HEK293 (cell line): ENCODE data around the gene AGAP1.
A peak's percentile ranks its signal among the peaks of the same experiment; 100 is the strongest.

Source experiments
- CTCF ChIA-PET: fragments of 350-600 bp; formaldehyde crosslinking; extraction: SDS; loops from one replicate; lab custom pipeline; 2021; ENCODE audit warnings: antibody characterized with exemption; lab: Yijun Ruan, JAX
- POLR2A ChIA-PET: fragments of 300-600 bp; formaldehyde crosslinking; extraction: SDS; loops from one replicate; lab custom pipeline; 2020; ENCODE audit warnings: antibody characterized with exemption, inconsistent platforms; lab: Yijun Ruan, JAX
- H3K27ac ChIP-seq: fragments of 200-500 bp; sonication (Bioruptor generic); 2 replicates; pipeline ENCODE4 v1.5.1; 2014; ENCODE audit warnings: low read depth, low read length, control low read depth, inconsistent platforms; ENCODE audit errors: extremely low read depth
- H3K36me3 ChIP-seq, 2 experiments: fragments of 200-500 bp in 1 of 2; sonication (Bioruptor generic) in 1 of 2; 1 replicate in 1 of 2; 2 replicates in 1 of 2; pipeline ENCODE4 v1.5.1; 2014 to 2017; ENCODE audit warnings: inconsistent platforms in 2 of 2, low read length in 2 of 2; ENCODE audit not compliant: control insufficient read depth in 2 of 2, insufficient read depth in 1 of 2
- H3K4me1 ChIP-seq: fragments of 200-500 bp; sonication (Bioruptor generic); 2 replicates; pipeline ENCODE4 v1.5.1; 2014; ENCODE audit warnings: mild to moderate bottlenecking, low read length, inconsistent platforms; ENCODE audit not compliant: control insufficient read depth, insufficient read depth
- H3K4me3 ChIP-seq: 2 replicates; pipeline ENCODE4 v1.5.1; 2011; ENCODE audit warnings: low read depth, mild to moderate bottlenecking, control low read depth, low read length, moderate library complexity
- H3K9me3 ChIP-seq: fragments of 200-500 bp; sonication (Bioruptor generic); 2 replicates; pipeline ENCODE4 v1.5.1; 2014; ENCODE audit warnings: low read depth, low read length, inconsistent platforms; ENCODE audit not compliant: control insufficient read depth, insufficient read depth
- BCL11A ChIP-seq: fragments of 450-650 bp; formaldehyde crosslinking; IDR thresholded peaks from 2 replicates; pipeline ENCODE4 v1.5.1; 2016; ENCODE audit warnings: low read depth, missing biosample characterization, missing genetic modification characterization
- EGR2 ChIP-seq: fragments of 450-650 bp; formaldehyde crosslinking; IDR thresholded peaks from 2 replicates; pipeline ENCODE4 v1.5.1; 2016; ENCODE audit warnings: low read depth, missing biosample characterization, missing genetic modification characterization
- GLI2 ChIP-seq: fragments of 450-650 bp; formaldehyde crosslinking; IDR thresholded peaks from 2 replicates; pipeline ENCODE4; 2017; ENCODE audit warnings: missing biosample characterization, missing genetic modification characterization, low read depth, borderline replicate concordance
- KLF17 ChIP-seq: fragments of 450-650 bp; formaldehyde crosslinking; IDR thresholded peaks from 2 replicates; pipeline ENCODE4 v1.5.1; 2016; ENCODE audit warnings: missing biosample characterization, missing genetic modification characterization
- PRDM10 ChIP-seq: fragments of 450-650 bp; formaldehyde crosslinking; IDR thresholded peaks from 2 replicates; pipeline ENCODE4 v1.5.1; 2016; ENCODE audit warnings: missing biosample characterization, missing genetic modification characterization
- SP2 ChIP-seq: fragments of 450-650 bp; formaldehyde crosslinking; IDR thresholded peaks from 2 replicates; pipeline ENCODE4 v1.5.1; 2016; ENCODE audit warnings: missing biosample characterization, missing genetic modification characterization
- ZBTB21 ChIP-seq: fragments of 450-650 bp; formaldehyde crosslinking; IDR thresholded peaks from 2 replicates; pipeline ENCODE4 v1.5.1; 2017; ENCODE audit warnings: missing biosample characterization, missing genetic modification characterization
- ZFHX2 ChIP-seq: fragments of 450-650 bp; formaldehyde crosslinking; conservative IDR thresholded peaks from 2 replicates; pipeline ENCODE4 v1.5.1; 2016; ENCODE audit warnings: missing biosample characterization, missing genetic modification characterization
- ZNF146 ChIP-seq: fragments of 450-650 bp; formaldehyde crosslinking; IDR thresholded peaks from 2 replicates; pipeline ENCODE4 v1.5.1; 2016; ENCODE audit warnings: missing biosample characterization, missing genetic modification characterization
- ZNF169 ChIP-seq: fragments of 450-650 bp; formaldehyde crosslinking; IDR thresholded peaks from 2 replicates; pipeline ENCODE4 v1.5.1; 2016; ENCODE audit warnings: missing biosample characterization, missing genetic modification characterization
- ZNF2 ChIP-seq: fragments of 450-650 bp; formaldehyde crosslinking; IDR thresholded peaks from 2 replicates; pipeline ENCODE4 v1.5.1; 2016; ENCODE audit warnings: missing biosample characterization, missing genetic modification characterization
- ZNF292 ChIP-seq: fragments of 450-650 bp; formaldehyde crosslinking; IDR thresholded peaks from 2 replicates; pipeline ENCODE4 v1.5.1; 2016; ENCODE audit warnings: low read depth, missing biosample characterization, missing genetic modification characterization, borderline replicate concordance
- ZNF416 ChIP-seq: fragments of 450-650 bp; formaldehyde crosslinking; IDR thresholded peaks from 2 replicates; pipeline ENCODE4 v1.5.1; 2016; ENCODE audit warnings: missing biosample characterization, missing genetic modification characterization
- ZNF449 ChIP-seq: fragments of 450-650 bp; formaldehyde crosslinking; IDR thresholded peaks from 2 replicates; pipeline ENCODE4 v1.5.1; 2017; ENCODE audit warnings: missing biosample characterization, mild to moderate bottlenecking, missing genetic modification characterization, moderate library complexity
- ZNF529 ChIP-seq: fragments of 450-650 bp; formaldehyde crosslinking; IDR thresholded peaks from 2 replicates; pipeline ENCODE4 v1.5.1; 2017; ENCODE audit warnings: missing genetic modification characterization, missing biosample characterization; ENCODE audit not compliant: insufficient replicate concordance
- ZNF585B ChIP-seq: fragments of 450-650 bp; formaldehyde crosslinking; IDR thresholded peaks from 2 replicates; pipeline ENCODE4 v1.5.1; 2016; ENCODE audit warnings: missing biosample characterization, missing genetic modification characterization
- ZNF654 ChIP-seq: fragments of 450-650 bp; formaldehyde crosslinking; IDR thresholded peaks from 2 replicates; pipeline ENCODE4 v1.5.1; 2016; ENCODE audit warnings: low read depth, missing biosample characterization, missing genetic modification characterization
- ZNF701 ChIP-seq: fragments of 450-650 bp; formaldehyde crosslinking; IDR thresholded peaks from 2 replicates; pipeline ENCODE4 v1.5.1; 2016; ENCODE audit warnings: missing biosample characterization, missing genetic modification characterization
- ZNF768 ChIP-seq: fragments of 450-650 bp; formaldehyde crosslinking; IDR thresholded peaks from 2 replicates; pipeline ENCODE4 v1.5.1; 2018; ENCODE audit warnings: missing biosample characterization, mild to moderate bottlenecking, missing genetic modification characterization
- ZNF777 ChIP-seq: fragments of 450-650 bp; formaldehyde crosslinking; IDR thresholded peaks from 2 replicates; pipeline ENCODE4 v1.5.1; 2017; ENCODE audit warnings: missing biosample characterization, missing genetic modification characterization, borderline replicate concordance
- ZSCAN23 ChIP-seq: fragments of 450-650 bp; formaldehyde crosslinking; IDR thresholded peaks from 2 replicates; pipeline ENCODE4 v1.5.1; 2016; ENCODE audit warnings: missing biosample characterization, missing genetic modification characterization
- TF ChIP-seq, protein P1 (sequence below): IDR thresholded peaks from 2 replicates; pipeline ENCODE4 v1.6.1; 2011; ENCODE audit warnings: mild to moderate bottlenecking, low read depth, low read length, borderline replicate concordance

AGAP1 gene

DNA sequence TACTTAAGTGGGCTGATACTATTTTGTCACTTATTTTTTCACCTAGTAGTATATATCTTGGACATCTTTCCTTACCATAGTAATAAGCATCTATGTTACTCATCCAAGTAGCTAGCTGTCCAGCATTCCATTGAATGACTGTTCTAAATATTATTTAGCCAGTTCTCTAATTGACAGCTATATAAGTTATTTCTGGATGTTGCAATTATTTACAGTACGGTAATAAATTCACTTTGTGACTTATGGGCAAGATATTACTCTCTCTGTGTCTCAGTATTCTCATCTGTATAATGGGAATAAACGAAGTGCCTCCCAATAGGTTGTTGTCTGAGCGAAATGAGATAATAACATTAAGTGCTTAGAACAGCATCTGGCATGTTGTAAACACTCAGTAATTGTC lies 46.6 kb upstream of the AGAP1 start (continued):
- TF ChIP-seq ZNF777 (tag by site-specific recombination) = no peak
- TF ChIP-seq, all 188 proteins: peak for 0

DNA sequence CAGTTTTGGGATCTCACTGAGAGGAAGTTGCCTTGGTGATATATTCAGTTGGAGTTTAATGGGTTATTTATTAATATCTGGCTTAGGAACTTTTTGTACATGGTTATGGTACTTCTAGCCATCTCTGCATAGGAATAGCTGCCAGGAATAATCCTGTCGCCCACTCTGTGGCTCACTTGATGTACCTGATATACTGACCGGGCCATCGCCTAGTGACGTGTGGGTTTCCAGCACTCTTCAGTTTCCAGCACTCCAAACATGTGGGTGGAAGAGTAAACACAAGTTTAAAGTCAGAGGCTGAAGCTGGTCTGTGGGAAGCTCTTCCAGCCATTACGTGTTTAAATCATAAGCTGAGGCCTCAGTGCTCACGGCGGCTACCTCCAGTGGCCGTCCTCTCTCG lies 44.3 kb upstream of the AGAP1 start:
- CTCF ChIA-PET = no interaction called here
- Histone ChIP-seq H3K4me3 (no peak overlapping the region), H3K4me1 (no peaks in the 10 kb centered on the region), H3K9me3 (no peaks in the 10 kb centered on the region), H3K27ac (no peak overlapping the region), H3K36me3 (no peaks in the 10 kb centered on the region)
- POLR2A ChIA-PET = no interaction called here
- TF ChIP-seq ZNF529 (tag by site-specific recombination) = no peak
- TF ChIP-seq ZNF169 (tag by site-specific recombination) = no peak
- TF ChIP-seq ZNF654 (tag by site-specific recombination) = no peak
- no peak for TF ChIP-seq ZBTB21 (tag by site-specific recombination)
- peak; percentile 75 for TF ChIP-seq ZFHX2 (tag by site-specific recombination)
- TF ChIP-seq GLI2 (tag by site-specific recombination) = no peak
- no peak for TF ChIP-seq BCL11A (tag by site-specific recombination)
- peak; percentile 78 for TF ChIP-seq EGR2

DNA sequence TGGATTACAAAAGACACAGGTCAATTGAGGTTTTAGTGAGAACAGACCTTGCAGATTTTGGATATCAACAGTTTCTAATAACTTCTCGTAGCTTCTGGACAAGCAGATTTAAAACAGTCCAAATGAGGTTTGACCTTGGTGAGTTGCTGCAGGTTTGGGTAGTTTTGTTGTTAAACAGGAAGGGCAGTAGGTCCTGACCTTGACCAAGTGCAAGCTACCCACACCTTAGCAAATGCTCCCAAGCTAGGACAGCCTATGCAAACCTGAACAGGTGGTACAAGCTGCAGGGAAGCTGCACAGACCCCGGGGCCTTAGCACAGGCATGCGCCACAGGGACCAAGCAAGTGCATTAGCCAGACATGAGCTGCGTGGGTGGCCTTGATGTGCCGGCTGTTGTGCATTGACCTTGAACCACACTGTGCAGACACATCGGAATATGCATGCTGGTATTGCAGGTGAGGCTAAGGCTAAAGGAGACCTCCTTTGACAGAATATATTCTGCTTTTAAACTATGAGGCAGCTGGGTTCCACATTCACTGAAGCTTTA lies 40.2 kb upstream of the AGAP1 start:
- Histone ChIP-seq H3K9me3 (no peaks in the 10 kb centered on the region), H3K4me3 (no peak overlapping the region), H3K4me1 (no peaks in the 10 kb centered on the region), H3K36me3 (no peaks in the 10 kb centered on the region), H3K27ac (no peak overlapping the region)
- TF ChIP-seq ZNF449 (tag by site-specific recombination) (no peak), SP2 (no peak), ZNF146 (tag by site-specific recombination) (no peak), ZNF292 (tag by site-specific recombination) (no peak), ZNF768 (tag by site-specific recombination) (no peak), KLF17 (tag by site-specific recombination) (no peak), ZNF2 (no peak), ZNF416 (tag by site-specific recombination) (no peak), ZNF585B (no peak), ZSCAN23 (tag by site-specific recombination) (no peak), PRDM10 (tag by site-specific recombination) (no peak), ZNF701 (tag by site-specific recombination) (no peak)
- TF ChIP-seq, protein P1, sequence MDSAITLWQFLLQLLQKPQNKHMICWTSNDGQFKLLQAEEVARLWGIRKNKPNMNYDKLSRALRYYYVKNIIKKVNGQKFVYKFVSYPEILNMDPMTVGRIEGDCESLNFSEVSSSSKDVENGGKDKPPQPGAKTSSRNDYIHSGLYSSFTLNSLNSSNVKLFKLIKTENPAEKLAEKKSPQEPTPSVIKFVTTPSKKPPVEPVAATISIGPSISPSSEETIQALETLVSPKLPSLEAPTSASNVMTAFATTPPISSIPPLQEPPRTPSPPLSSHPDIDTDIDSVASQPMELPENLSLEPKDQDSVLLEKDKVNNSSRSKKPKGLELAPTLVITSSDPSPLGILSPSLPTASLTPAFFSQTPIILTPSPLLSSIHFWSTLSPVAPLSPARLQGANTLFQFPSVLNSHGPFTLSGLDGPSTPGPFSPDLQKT = no peak
- POLR2A ChIA-PET = no interaction called here
- CTCF ChIA-PET = interaction anchor here (1.2 kb wide), 1 partner anchor 22 kb away, joined by 5 read pairs; no protein-coding TSS in a partner anchor
